DOHH2 (cell line): Measurements from ENCODE around the gene SRD5A1.

Experiments used
- CTCF ChIP-seq: fragments of 200-600 bp; sonication (generic); IDR thresholded peaks from one replicate; pipeline ENCODE4 v1.5.1; 2014; ENCODE audit warnings: antibody characterized with exemption, mild to moderate bottlenecking, low read depth, low read length; ENCODE audit not compliant: poor library complexity, severe bottlenecking
- EZH2phosphoT487 ChIP-seq: fragments of 200-600 bp; sonication (generic); IDR thresholded peaks from 2 replicates; pipeline ENCODE4 v1.6.1; 2017; ENCODE audit warnings: borderline replicate concordance, mild to moderate bottlenecking, antibody characterized with exemption, low read length, moderate library complexity, mixed read lengths

- TF ChIP-seq CTCF = no peak
- TF ChIP-seq EZH2phosphoT487 = no peak
Observed at GRCh38 chr5:6590581-6590980, 42.7 kb upstream of the SRD5A1 start.
